Right kidney (tissue), 1 donor: ENCODE measurements around the gene KIF1A.
"Not testable (repeated sequence)": the region's sequence is repeated elsewhere in the genome, so short reads cannot be mapped to it uniquely, and the experiment has no call there.

Experiments used
- DNase-seq: peaks from one replicate; pipeline ENCODE4 v3.0.0-alpha.2; 2016

KIF1A gene

GRCh38 chr2:240848900-240849680, 29.1 kb upstream of the KIF1A start:
- no peak for DNase-seq

- DNase-seq: no peak
These were observed 27.8 kb upstream of the KIF1A start for GRCh38 chr2:240847817-240848216.

GRCh38 chr2:240846873-240847595, 27.0 kb upstream of the KIF1A start:
- no peak for DNase-seq

GRCh38 chr2:240846309-240846708, 26.3 kb upstream of the KIF1A start:
- not testable (repeated sequence) for DNase-seq

GRCh38 chr2:240840435-240841060, 20.5 kb upstream of the KIF1A start:
- DNase-seq: peak; percentile 49

GRCh38 chr2:240839152-240840143, 19.4 kb upstream of the KIF1A start:
- no peak for DNase-seq

- no peak for DNase-seq
These were observed 17.6 kb upstream of the KIF1A start for GRCh38 chr2:240837621-240838020.

- DNase-seq: no peak
These were observed 16.9 kb upstream of the KIF1A start for GRCh38 chr2:240836781-240837467.

GRCh38 chr2:240835528-240835927, 15.5 kb upstream of the KIF1A start:
- no peak for DNase-seq

GRCh38 chr2:240834377-240834975, 14.5 kb upstream of the KIF1A start:
- no peak for DNase-seq

- DNase-seq: no peak
These were observed 13.8 kb upstream of the KIF1A start for GRCh38 chr2:240833724-240834285.

- DNase-seq: no peak
These were observed 13.0 kb upstream of the KIF1A start for GRCh38 chr2:240832921-240833494.

GRCh38 chr2:240832205-240832727, 12.2 kb upstream of the KIF1A start:
- peak; percentile 68 for DNase-seq

GRCh38 chr2:240831594-240832204, 11.7 kb upstream of the KIF1A start:
- DNase-seq: peak; percentile 51

- no peak for DNase-seq
These were observed 5.5 kb upstream of the KIF1A start for GRCh38 chr2:240825476-240825875.

- no peak for DNase-seq
These were observed 3.7 kb upstream of the KIF1A start for GRCh38 chr2:240823449-240824336.

GRCh38 chr2:240822280-240822847, 2.3 kb upstream of the KIF1A start:
- no peak for DNase-seq

GRCh38 chr2:240821429-240821778, 1.4 kb upstream of the KIF1A start:
- DNase-seq: no peak
